Esophagus squamous epithelium (tissue), 4 donors: ENCODE data around the gene PXN.

Experiments used
- CTCF ChIP-seq, 6 experiments: fragments of 450-650 bp in 4 of 6; fragments of 200-600 bp in 2 of 6; sonication (generic) in 2 of 6; IDR thresholded peaks; one replicate each; pipeline ENCODE4 v1.5.1; 2016 to 2019; ENCODE audit warnings: antibody characterized with exemption in 6 of 6, mild to moderate bottlenecking in 4 of 6, moderate library complexity in 4 of 6
- POLR2A ChIP-seq, 4 donors: fragments of 450-650 bp; IDR thresholded peaks; one replicate each; pipeline ENCODE4 v1.6.1; 2017; ENCODE audit warnings: antibody characterized with exemption in 4 of 4, mild to moderate bottlenecking in 4 of 4, moderate library complexity in 3 of 4

GRCh38 chr12:120164293-120164692, 101.2 kb downstream of the PXN start:
- TF ChIP-seq POLR2A (IDR thresholded peaks at IDR 0.05), result no peak
- no peak for TF ChIP-seq CTCF (IDR thresholded peaks at IDR 0.05)
